ENCODE data around the gene PCGF5. TPM values are rescaled to one million over a fixed set of nuclear protein-coding genes. Genes with fewer than 3 reads are reported as not detected.

PCGF5 gene
- total RNA-seq, 2 donors from 2014 or later, result 32.9 to 37.3 TPM

DNA sequence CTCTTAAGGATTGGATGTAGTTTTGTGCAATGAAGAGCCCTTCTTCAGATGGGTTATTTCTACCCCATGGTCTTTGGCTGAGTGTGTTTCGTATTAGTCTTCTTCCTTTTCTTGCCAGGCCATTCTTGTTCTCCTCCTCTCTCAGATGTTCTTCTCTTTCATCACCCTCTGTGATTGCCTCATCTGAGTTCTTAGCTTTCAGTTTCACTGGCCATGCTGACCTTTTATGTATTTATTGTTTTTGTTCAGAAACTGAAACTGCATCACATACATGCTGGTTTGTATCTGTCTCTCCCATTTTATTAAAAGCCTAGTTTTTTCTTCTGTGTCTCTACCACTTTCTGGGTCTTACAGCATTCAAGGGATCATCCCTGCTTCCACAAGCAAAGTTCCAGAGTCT, 21.7 kb upstream of the PCGF5 start:
- peak overlapping the region; percentile 56 for H3K27ac Mint-ChIP-seq
- H3K27me3 Mint-ChIP-seq, result no peaks in the 10 kb centered on the region
- H3K4me3 Mint-ChIP-seq, result peak overlapping the region; percentile 71
- H3K4me1 Mint-ChIP-seq, result peaks cover 66% of the 10 kb centered on the region
- H3K36me3 Mint-ChIP-seq (ENCODE audit: low read depth), result peaks cover 8% of the 10 kb centered on the region
- peaks cover 1% of the 10 kb centered on the region for H3K9me3 Mint-ChIP-seq
- peak; percentile 37 for ATAC-seq (replicated peaks)

DNA sequence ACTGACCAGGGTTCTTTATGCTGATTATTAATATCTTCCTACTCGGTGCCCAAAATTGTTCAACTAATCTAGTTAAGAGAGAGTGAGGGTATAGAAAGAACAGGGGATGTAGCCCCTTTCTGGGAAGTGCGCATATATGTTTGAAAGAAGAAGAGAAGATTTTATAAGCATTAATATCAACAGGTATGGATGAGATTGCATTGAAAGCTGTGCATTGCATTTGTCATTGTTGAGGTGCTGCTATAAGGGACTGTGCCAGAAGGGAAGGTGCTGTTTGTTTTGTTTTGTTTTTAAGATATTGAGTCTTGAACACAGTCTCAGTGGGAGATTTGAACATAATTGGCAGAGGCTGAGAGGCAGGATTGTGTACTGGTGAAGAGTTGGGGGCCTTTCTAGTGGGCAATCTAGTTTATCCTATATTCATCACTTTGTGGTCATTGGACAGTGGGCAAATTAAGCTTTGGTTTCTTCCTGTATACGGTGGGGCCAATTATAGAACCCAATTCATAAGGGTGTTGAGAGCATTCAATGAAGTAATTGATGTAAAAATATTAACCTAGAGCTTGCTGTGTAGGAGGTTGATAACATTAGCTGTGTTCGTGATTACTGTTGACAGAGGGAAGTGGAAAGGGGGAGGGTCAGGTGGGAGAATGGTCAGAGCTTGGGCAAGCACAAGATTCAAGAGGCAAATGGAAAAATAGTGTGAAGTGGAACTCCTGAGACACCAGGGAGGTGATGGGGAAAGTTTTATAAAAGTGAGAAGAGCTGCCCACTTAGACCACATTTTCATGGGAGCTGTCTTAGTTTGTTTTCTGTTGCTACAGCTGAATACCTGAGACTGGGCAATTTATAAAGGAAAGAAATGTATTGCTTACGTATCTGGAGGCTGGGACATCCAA, 19.9 kb upstream of the PCGF5 start:
- H3K27me3 Mint-ChIP-seq, result no peaks in the 10 kb centered on the region
- ATAC-seq (replicated peaks), result peak; percentile 30

DNA sequence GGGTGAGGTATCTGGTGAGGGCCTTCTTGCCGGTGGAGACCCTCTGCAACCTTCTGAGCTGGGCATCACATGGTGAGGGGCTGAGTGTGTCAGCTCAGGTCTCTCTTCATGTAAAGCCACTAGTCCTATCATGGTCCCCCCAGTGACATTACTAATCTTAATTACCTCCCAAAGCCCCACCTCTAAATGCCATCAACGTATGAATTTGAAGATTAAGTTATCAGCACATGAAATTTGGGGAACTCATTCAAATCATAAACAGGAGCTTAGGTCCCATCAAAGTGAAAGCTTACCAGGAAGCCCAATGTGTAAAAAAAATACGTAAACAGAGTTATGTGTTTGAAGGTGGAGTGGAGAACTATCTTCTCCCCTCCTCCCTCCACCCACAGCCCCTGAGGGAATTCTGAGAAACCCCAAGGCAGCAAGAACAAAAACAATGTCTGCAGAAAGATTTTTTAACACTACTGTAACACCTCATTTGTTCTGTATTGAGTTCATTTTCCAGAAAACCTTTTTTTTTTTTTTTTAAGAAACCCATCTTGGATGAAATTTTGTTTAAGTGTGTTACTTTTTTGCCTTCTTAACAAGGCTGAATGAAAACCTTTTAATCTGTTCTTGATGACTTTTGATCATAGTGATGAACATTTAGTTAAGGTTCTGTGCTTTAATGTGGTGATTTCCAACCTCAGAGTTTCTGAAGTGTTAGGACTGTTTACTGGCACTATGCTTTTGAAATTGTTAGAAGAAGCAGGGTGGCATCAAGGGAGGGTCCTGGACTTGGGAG, 19.1 kb upstream of the PCGF5 start:
- Mint-ChIP-seq H3K27ac (peak overlapping the region; percentile 56), H3K9me3 (no peaks in the 10 kb centered on the region), H3K4me3 (peak overlapping the region; percentile 71), H3K27me3 (no peaks in the 10 kb centered on the region), H3K36me3 (ENCODE audit: low read depth) (peaks cover 8% of the 10 kb centered on the region), H3K4me1 (peaks cover 67% of the 10 kb centered on the region)
- ATAC-seq (replicated peaks), result peak; percentile 59

More for the DNA sequence above, 19.9 kb upstream of the PCGF5 start:
- H3K36me3 Mint-ChIP-seq (ENCODE audit: low read depth), result peaks cover 8% of the 10 kb centered on the region
- H3K4me3 Mint-ChIP-seq, result peak overlapping the region; percentile 71
- no peaks in the 10 kb centered on the region for H3K9me3 Mint-ChIP-seq
- peak overlapping the region; percentile 56 for H3K27ac Mint-ChIP-seq
- peaks cover 64% of the 10 kb centered on the region for H3K4me1 Mint-ChIP-seq

DNA sequence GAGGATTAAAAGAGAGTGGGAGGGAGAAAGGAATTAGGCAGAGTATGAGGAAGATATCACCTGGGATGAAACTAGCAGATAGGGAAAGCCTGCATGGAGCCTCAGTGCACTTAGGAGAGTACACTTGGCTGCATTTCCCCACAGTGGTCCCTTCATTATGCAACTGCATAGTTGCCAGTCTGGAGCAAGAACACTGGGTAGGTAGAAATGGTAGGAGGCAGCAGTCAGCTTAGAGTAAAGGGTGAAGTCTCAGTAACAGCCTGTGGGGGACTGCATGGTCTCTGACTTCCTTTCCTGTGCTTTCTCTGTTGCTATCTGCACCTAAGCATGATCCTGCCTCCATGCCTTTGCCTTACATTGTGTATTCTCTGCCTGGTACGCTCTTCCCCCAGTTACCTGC, 14.0 kb upstream of the PCGF5 start:
- Mint-ChIP-seq H3K9me3 (no peaks in the 10 kb centered on the region), H3K4me3 (peak overlapping the region; percentile 57), H3K27ac (peak overlapping the region; percentile 51), H3K27me3 (no peaks in the 10 kb centered on the region), H3K4me1 (peaks cover 55% of the 10 kb centered on the region), H3K36me3 (ENCODE audit: low read depth) (no peaks in the 10 kb centered on the region)
- peak; percentile 33 for ATAC-seq (replicated peaks)

DNA sequence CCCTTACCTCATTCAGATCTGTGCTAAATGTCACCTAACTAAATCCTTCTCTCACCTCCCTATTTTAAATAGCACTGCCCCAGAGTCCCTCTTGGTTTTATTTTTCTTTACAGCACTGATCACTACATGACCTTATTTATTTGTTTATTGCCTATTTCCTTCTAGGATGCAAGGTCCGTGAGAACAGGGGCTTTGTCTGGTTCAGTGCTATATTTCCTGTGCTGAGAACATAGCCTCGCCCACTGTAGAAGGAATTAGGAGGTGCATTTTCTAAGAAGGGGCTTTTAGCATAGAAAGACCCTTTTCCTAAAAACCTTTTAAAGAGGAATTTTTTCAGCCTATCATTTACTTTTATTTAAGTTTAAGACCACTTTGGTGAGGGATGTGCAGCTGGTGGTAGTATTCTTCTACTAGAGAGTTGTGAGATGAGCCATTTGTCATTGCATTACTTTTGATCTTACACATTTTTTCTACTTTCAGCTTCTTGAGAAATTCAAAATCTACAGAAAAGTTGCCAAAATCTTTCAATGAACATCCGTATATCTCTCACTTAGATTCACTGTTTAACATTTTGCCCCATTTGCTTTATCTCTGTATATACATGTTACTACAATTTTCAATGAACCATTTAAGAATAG, 13.5 kb upstream of the PCGF5 start:
- Mint-ChIP-seq H3K27me3 (no peaks in the 10 kb centered on the region), H3K4me3 (peak overlapping the region; percentile 57), H3K36me3 (ENCODE audit: low read depth) (no peaks in the 10 kb centered on the region), H3K4me1 (peaks cover 56% of the 10 kb centered on the region), H3K9me3 (no peaks in the 10 kb centered on the region), H3K27ac (peak overlapping the region; percentile 51)
- ATAC-seq (replicated peaks), result peak; percentile 49

DNA sequence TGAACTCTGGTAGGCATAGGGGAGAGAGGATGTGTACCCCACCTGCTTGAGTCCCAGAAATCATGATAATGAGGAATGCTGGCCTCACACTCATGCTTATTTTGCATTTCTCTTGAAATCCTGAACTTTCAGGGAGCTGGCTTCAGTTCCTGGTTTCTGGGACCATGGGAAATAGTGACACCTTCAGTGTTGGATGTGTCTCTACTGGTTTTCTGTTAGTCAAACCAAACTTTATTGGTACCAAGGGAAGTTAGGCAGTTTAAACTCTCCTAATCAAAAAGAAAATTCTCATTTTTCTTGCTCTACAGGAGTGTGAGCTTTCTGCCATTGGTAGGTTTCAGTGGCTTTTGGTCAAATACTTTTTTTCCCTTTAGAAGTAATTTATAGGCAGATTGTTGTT, 11.8 kb upstream of the PCGF5 start:
- no peak overlapping the region for H3K27ac Mint-ChIP-seq
- no peak for ATAC-seq (replicated peaks)
- no peaks in the 10 kb centered on the region for H3K9me3 Mint-ChIP-seq
- H3K4me1 Mint-ChIP-seq, result peaks cover 46% of the 10 kb centered on the region
- no peaks in the 10 kb centered on the region for H3K27me3 Mint-ChIP-seq
- peak overlapping the region; percentile 1 for H3K4me3 Mint-ChIP-seq
- no peaks in the 10 kb centered on the region for H3K36me3 Mint-ChIP-seq (ENCODE audit: low read depth)

DNA sequence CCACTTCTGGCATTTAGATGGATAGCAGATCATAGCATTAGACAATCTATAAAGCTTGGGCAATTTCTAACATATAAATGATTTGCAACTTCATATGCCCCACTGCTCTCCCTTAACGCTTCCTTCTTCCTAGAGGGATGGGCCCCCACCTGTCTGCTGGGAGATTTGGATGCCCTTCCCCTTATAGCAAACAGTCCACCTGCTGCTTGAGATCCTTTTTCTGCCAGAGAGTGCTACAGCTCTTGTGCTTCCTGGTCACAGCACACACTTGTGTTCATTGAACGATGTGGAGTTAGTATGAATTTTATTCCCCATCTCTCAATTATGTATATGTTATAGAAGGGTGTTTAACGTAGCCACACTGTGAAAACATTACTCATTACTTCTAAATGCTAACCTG, 10.4 kb upstream of the PCGF5 start:
- no peaks in the 10 kb centered on the region for H3K36me3 Mint-ChIP-seq (ENCODE audit: low read depth)
- no peak for ATAC-seq (replicated peaks)
- peak overlapping the region; percentile 69 for H3K27ac Mint-ChIP-seq
- H3K4me3 Mint-ChIP-seq, result peak overlapping the region; percentile 34
- H3K27me3 Mint-ChIP-seq, result no peaks in the 10 kb centered on the region
- H3K4me1 Mint-ChIP-seq, result peaks cover 45% of the 10 kb centered on the region
- H3K9me3 Mint-ChIP-seq, result no peaks in the 10 kb centered on the region

DNA sequence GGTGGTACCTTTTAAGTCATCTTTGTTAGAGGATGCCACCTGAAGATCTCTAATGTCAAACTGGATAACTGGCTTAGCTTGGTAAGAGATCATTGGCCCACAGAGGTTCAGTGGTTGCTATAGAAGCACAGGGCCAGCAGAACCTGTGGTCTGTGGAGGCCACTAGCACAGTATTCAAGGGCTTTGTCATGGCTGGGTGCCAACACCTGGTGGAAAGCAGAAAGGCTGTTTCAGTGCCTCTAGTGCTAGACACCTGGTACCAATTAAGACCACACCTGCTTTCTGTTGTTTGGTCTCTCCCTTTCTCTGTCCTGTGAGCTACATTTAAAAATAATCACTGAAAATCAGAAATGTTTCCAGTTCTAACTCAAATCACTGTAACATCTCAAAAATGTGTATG, 10.0 kb upstream of the PCGF5 start:
- H3K9me3 Mint-ChIP-seq, result no peaks in the 10 kb centered on the region
- peak overlapping the region; percentile 34 for H3K4me3 Mint-ChIP-seq
- H3K4me1 Mint-ChIP-seq, result peaks cover 40% of the 10 kb centered on the region
- H3K36me3 Mint-ChIP-seq (ENCODE audit: low read depth), result no peaks in the 10 kb centered on the region
- peak overlapping the region; percentile 69 for H3K27ac Mint-ChIP-seq
- no peaks in the 10 kb centered on the region for H3K27me3 Mint-ChIP-seq
- peak; percentile 38 for ATAC-seq (replicated peaks)

DNA sequence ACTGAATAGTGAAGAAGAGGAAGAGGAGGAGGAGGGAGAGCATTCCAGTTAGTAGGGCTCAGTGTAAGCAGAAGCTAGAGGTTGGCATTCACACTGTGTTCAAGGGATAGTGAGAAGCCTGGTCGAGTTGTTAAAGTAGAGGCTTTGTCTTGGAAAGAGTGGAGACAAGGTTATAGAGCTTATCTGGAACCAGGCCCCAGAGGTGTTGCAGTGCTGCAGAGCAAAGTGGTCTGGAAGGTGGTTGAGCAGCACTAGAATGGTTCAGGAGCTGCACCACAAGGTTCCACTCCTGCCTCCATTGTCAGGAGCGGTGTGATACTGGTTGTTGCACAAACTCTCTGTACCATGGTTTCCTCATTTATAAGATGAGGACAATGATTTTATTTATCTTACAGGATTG, 8.8 kb upstream of the PCGF5 start:
- Mint-ChIP-seq H3K9me3 (no peaks in the 10 kb centered on the region), H3K36me3 (ENCODE audit: low read depth) (no peaks in the 10 kb centered on the region), H3K4me1 (peaks cover 41% of the 10 kb centered on the region), H3K27me3 (no peaks in the 10 kb centered on the region), H3K4me3 (no peak overlapping the region), H3K27ac (no peak overlapping the region)
- no peak for ATAC-seq (replicated peaks)

DNA sequence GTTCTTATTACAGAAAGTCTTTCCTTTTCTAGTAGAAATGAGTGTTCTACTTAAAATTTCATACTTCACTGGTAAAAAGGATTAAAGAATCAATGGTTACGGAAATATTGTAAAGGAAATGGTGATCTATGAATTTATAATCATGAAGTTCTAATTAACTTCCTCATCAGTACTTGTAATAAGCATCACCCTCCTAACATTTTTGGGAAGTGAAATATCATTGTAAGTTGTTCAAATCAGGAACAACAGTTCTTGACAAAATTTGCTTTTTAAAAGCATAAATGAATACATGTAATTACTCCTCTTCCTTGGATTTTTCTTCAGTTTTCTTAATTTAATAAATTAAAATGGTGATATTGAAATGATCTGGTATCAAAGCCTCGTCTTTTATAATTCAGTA, 5.6 kb upstream of the PCGF5 start:
- ATAC-seq (replicated peaks), result no peak
- H3K36me3 Mint-ChIP-seq (ENCODE audit: low read depth), result no peaks in the 10 kb centered on the region
- H3K27ac Mint-ChIP-seq, result no peak overlapping the region
- no peaks in the 10 kb centered on the region for H3K9me3 Mint-ChIP-seq
- no peak overlapping the region for H3K4me3 Mint-ChIP-seq
- H3K4me1 Mint-ChIP-seq, result peaks cover 31% of the 10 kb centered on the region
- H3K27me3 Mint-ChIP-seq, result no peaks in the 10 kb centered on the region

DNA sequence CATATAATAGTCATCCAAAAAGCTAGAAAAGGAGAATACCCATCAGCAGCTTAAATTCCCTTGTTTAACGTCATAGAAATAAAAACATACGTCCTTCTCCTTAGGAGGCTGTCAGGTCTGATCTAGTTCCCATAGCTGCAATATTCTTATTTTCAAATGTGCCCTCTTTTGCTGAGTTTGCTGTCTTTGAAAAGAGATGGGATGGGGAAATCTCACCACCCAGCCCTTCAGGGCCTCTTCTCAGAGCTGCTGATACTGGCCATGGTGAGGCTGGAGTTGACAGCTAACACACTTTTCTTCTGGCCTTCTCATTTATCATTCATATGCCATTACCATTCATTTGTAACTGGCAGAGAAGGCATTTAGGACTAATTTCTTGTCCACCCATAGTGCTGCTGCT, 5.1 kb upstream of the PCGF5 start:
- Mint-ChIP-seq H3K4me1 (peaks cover 29% of the 10 kb centered on the region), H3K9me3 (no peaks in the 10 kb centered on the region), H3K36me3 (ENCODE audit: low read depth) (no peaks in the 10 kb centered on the region), H3K27me3 (no peaks in the 10 kb centered on the region), H3K27ac (no peak overlapping the region), H3K4me3 (no peak overlapping the region)
- no peak for ATAC-seq (replicated peaks)

DNA sequence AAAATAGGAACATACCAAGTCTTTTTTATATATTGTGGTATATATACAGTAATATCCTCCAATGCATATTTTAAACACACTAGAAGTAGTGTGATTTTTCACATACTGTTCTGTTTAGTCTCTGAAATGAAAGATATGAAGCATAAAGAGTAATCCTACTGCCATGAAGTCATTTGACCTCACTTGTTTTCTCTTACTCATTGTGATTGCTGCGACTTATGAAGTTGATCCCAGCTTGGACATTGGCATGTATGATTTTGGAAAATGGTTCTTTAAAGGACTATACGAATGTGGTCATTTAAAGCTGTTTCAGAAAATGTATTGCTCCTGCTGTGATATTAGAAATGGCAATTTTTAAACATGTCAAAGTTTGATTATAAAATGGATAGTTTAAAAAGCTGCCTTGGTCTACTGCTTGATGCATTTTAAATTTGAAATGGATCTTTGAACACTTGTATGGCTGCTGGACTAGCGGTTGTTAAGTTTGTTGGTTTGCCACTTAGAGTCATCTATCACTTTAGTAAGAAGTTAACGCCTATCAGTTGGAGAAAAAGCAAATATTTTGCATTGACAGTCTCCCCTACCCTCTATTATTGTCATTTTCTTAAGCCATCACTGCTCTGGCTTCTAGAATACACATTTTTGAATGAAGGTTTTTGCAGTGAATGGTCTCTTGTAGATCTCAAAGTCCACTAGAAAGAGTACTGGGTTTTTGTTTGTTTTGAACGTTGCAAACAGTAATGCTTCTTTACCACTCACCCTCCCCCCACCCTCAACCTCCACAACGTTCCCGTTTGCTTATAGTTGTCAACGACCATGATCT, 881 bp upstream of the PCGF5 start:
- no peaks in the 10 kb centered on the region for H3K9me3 Mint-ChIP-seq
- H3K27me3 Mint-ChIP-seq, result no peaks in the 10 kb centered on the region
- ATAC-seq (replicated peaks), result no peak
- H3K4me1 Mint-ChIP-seq, result peaks cover 46% of the 10 kb centered on the region
- H3K27ac Mint-ChIP-seq, result peak overlapping the region; percentile 59
- H3K36me3 Mint-ChIP-seq (ENCODE audit: low read depth), result peaks cover 31% of the 10 kb centered on the region
- H3K4me3 Mint-ChIP-seq, result peak overlapping the region; percentile 83

DNA sequence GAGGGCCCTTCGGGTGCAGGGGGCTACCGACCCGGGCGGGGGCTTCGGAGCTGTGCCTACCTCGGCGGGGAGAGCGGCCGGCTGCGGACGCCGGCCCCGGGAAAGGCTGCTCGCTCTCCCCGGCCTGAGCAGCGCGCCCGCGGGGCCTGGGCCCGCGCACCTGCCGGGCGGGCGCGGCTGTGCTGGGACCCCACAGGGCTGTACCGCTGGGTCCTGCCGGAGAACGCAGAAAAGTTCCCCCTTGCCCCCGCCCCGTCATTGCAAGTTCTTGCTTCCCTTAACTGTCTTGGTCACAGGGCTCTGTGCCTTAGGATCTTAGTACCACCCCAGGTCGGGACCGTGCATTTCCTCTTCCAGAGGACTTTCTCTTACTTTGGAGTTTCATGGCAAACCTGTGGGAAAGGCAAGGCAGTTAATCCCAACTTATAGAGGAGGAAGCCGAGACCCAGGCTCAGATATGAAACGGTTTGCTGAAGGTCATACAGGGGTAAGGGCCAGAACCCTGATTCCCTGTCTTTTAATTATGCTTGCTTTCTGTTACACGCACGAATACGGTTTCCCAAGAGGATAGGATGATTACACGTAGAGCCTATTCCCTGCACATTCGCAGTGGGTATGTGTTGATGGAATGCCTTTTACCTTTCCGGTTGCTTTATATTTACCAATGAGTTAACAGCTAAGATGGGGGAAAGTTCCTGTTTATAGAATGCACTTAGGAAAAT, 652 bp downstream of the PCGF5 start:
- H3K4me3 Mint-ChIP-seq, result peak overlapping the region; percentile 83
- peaks cover 42% of the 10 kb centered on the region for H3K4me1 Mint-ChIP-seq
- H3K36me3 Mint-ChIP-seq (ENCODE audit: low read depth), result peaks cover 40% of the 10 kb centered on the region
- ATAC-seq (replicated peaks), result peak; percentile 26
- H3K27ac Mint-ChIP-seq, result peak overlapping the region; percentile 78
- no peaks in the 10 kb centered on the region for H3K9me3 Mint-ChIP-seq
- H3K27me3 Mint-ChIP-seq, result no peaks in the 10 kb centered on the region

Measured in activated T-helper 17 cell treated with anti-CD3 and anti-CD28 coated beads, Interleukin-2, amount 50 U/mL, for 72 hours (primary cell).